ENCODE results near the gene NECTIN1.
A peak's percentile ranks its signal among the peaks of the same experiment; 100 is the strongest.
"Not testable (repeated sequence)": the region's sequence is repeated elsewhere in the genome, so short reads cannot be mapped to it uniquely, and the experiment has no call there.

The NECTIN1 gene

GRCh38 chr11:119616586-119617339 is 112.2 kb downstream of the NECTIN1 start:
- DNase-seq (ENCODE audit: low read depth): no peak

- DNase-seq (ENCODE audit: low read depth): no peak
These were observed 113.2 kb downstream of the NECTIN1 start for GRCh38 chr11:119615882-119616196.

GRCh38 chr11:119615003-119615881 is 113.8 kb downstream of the NECTIN1 start:
- no peak for DNase-seq (ENCODE audit: low read depth)

- DNase-seq (ENCODE audit: low read depth): no peak
These were observed 114.6 kb downstream of the NECTIN1 start for GRCh38 chr11:119614222-119615002.

GRCh38 chr11:119612814-119613213 is 116.2 kb downstream of the NECTIN1 start:
- DNase-seq (ENCODE audit: low read depth): no peak

GRCh38 chr11:119610836-119611426 is 118.1 kb downstream of the NECTIN1 start:
- DNase-seq (ENCODE audit: low read depth): no peak

- DNase-seq (ENCODE audit: low read depth): no peak
These were observed 120.2 kb downstream of the NECTIN1 start for GRCh38 chr11:119608781-119609180.

GRCh38 chr11:119608201-119608600 is 120.8 kb downstream of the NECTIN1 start:
- DNase-seq (ENCODE audit: low read depth): no peak

GRCh38 chr11:119607726-119608125 is 121.3 kb downstream of the NECTIN1 start:
- DNase-seq (ENCODE audit: low read depth): no peak

GRCh38 chr11:119605137-119605665 is 123.8 kb downstream of the NECTIN1 start:
- no peak for DNase-seq (ENCODE audit: low read depth)

GRCh38 chr11:119602745-119603373 is 126.1 kb downstream of the NECTIN1 start:
- DNase-seq (ENCODE audit: low read depth): no peak

GRCh38 chr11:119599864-119600541 is 129.0 kb downstream of the NECTIN1 start:
- no peak for DNase-seq (ENCODE audit: low read depth)

- DNase-seq (ENCODE audit: low read depth): not testable (repeated sequence)
These were observed 133.1 kb downstream of the NECTIN1 start for GRCh38 chr11:119595941-119596340.

GRCh38 chr11:119594639-119595249 is 134.3 kb downstream of the NECTIN1 start:
- peak; percentile 27 for DNase-seq (ENCODE audit: low read depth)

GRCh38 chr11:119593346-119593745 is 135.7 kb downstream of the NECTIN1 start:
- DNase-seq (ENCODE audit: low read depth): no peak

GRCh38 chr11:119592642-119593041 is 136.4 kb downstream of the NECTIN1 start:
- DNase-seq (ENCODE audit: low read depth): no peak

- no peak for DNase-seq (ENCODE audit: low read depth)
These were observed 137.1 kb downstream of the NECTIN1 start for GRCh38 chr11:119591836-119592310.

- no peak for DNase-seq (ENCODE audit: low read depth)
These were observed 138.2 kb downstream of the NECTIN1 start for GRCh38 chr11:119590651-119591351.

GRCh38 chr11:119589001-119589400 is 140.0 kb downstream of the NECTIN1 start:
- no peak for DNase-seq (ENCODE audit: low read depth)
